ENCODE data around the gene TLDC2.

DNA sequence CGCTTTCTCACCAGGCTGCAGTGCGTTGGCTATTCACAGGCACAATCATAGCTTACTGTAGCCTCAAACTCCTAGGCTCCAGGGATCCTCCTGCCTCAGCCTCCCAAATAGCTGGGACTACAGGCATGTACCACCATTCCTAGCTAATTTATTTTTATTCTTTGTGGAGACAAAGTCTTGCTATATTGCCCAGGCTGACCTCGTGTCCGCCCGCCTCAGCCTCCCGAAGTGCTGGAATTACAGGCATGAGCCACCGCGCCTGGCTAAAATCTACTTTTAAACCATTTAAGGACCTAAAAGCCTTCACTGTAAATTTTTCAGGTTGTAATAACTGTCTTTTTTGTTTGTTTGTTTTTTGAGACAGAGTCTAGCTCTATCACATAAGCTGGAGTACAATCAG lies 60.4 kb downstream of the TLDC2 start:
- TF ChIP-seq, protein P1, sequence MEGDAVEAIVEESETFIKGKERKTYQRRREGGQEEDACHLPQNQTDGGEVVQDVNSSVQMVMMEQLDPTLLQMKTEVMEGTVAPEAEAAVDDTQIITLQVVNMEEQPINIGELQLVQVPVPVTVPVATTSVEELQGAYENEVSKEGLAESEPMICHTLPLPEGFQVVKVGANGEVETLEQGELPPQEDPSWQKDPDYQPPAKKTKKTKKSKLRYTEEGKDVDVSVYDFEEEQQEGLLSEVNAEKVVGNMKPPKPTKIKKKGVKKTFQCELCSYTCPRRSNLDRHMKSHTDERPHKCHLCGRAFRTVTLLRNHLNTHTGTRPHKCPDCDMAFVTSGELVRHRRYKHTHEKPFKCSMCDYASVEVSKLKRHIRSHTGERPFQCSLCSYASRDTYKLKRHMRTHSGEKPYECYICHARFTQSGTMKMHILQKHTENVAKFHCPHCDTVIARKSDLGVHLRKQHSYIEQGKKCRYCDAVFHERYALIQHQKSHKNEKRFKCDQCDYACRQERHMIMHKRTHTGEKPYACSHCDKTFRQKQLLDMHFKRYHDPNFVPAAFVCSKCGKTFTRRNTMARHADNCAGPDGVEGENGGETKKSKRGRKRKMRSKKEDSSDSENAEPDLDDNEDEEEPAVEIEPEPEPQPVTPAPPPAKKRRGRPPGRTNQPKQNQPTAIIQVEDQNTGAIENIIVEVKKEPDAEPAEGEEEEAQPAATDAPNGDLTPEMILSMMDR (IDR thresholded peaks at IDR 0.05; ENCODE audit: insufficient read depth, low read depth, low read length): no peak
- no peak for TF ChIP-seq EZH2 (IDR thresholded peaks at IDR 0.05; ENCODE audit: insufficient read depth, low read length)

Data from astrocyte (in vitro differentiated cells and primary cell).